Sigmoid colon (tissue), 7 donors: Measurements from ENCODE around the gene ELF1. TPM values are rescaled to one million over a fixed set of nuclear protein-coding genes. Genes with fewer than 3 reads are reported as not detected.

Source experiments
- DNase-seq: peaks from one replicate; pipeline ENCODE4 v3.0.0-alpha.2; 2019
- H3K27ac ChIP-seq, 4 donors: fragments of 200-600 bp; sonication (generic); one replicate each; pipeline ENCODE4 v1.5.1; 2016 to 2019; ENCODE audit warnings: mild to moderate bottlenecking in 1 of 4
- H3K27me3 ChIP-seq, 3 donors: fragments of 200-600 bp; sonication (generic); one replicate each; pipeline ENCODE4 v1.5.1; 2019; ENCODE audit warnings: mild to moderate bottlenecking in 1 of 3
- H3K36me3 ChIP-seq, 4 donors: fragments of 200-600 bp; sonication (generic); one replicate each; pipeline ENCODE4 v1.5.1; 2016 to 2019
- H3K4me1 ChIP-seq, 4 donors: fragments of 200-600 bp; sonication (generic); one replicate each; pipeline ENCODE4 v1.5.1; 2017 to 2019
- H3K4me3 ChIP-seq, 4 donors: fragments of 200-600 bp; sonication (generic); one replicate each; pipeline ENCODE4 v1.5.1; 2017 to 2019; ENCODE audit warnings: mild to moderate bottlenecking in 2 of 4, moderate library complexity in 1 of 4
- H3K9me3 ChIP-seq, 4 donors: fragments of 200-600 bp in 3 of 4; sonication (generic) in 3 of 4; one replicate each; pipeline versions ENCODE4 v1.5.1 to v1.6.1; 2013 to 2019
- CTCF ChIP-seq, 4 experiments: fragments of 450-650 bp in 3 of 4; fragments of 200-600 bp in 1 of 4; IDR thresholded peaks; one replicate each; pipeline ENCODE4 v1.5.1; 2016 to 2019; ENCODE audit warnings: antibody characterized with exemption in 4 of 4, mild to moderate bottlenecking in 3 of 4, moderate library complexity in 2 of 4
- EP300 ChIP-seq, 4 donors: sonication (generic); formaldehyde crosslinking; IDR thresholded peaks; one replicate each; pipeline ENCODE4 v1.6.1; 2017; ENCODE audit warnings: antibody characterized with exemption in 4 of 4
- POLR2A ChIP-seq, 2 donors: fragments of 450-650 bp; IDR thresholded peaks; one replicate each; pipeline ENCODE4 v1.6.1; 2016; ENCODE audit warnings: antibody characterized with exemption in 2 of 2, mild to moderate bottlenecking in 2 of 2, moderate library complexity in 2 of 2
- POLR2AphosphoS5 ChIP-seq, 4 donors: sonication (generic); formaldehyde crosslinking; IDR thresholded peaks; one replicate each; pipeline ENCODE4 v1.6.1; 2017; ENCODE audit warnings: antibody characterized with exemption in 4 of 4
- WGBS, 2 donors: extraction: QIAGEN DNeasy Blood & Tissue Kit; methylation state at CpG; one replicate each; pipeline ENCODE4 v1.1.7; 2013; 5-methylcytosine and 5-hydroxymethylcytosine counted together
- intact Hi-C: fragments of 100-400 bp; cut with DNase I; formaldehyde crosslinking; loops from one replicate; pipeline ENCODE4 v1.15.1; 2023
- polyA plus RNA-seq, 3 donors: library from polyadenylated mRNA; stranded (reverse); fragments of 200-250 nt; gene quantifications; one replicate each; pipeline ENCODE4 v1.2.3, GENCODE V29; 2013
- total RNA-seq, 4 donors: library from RNA; depleted of rRNA; stranded (reverse); fragments of >200 nt; gene quantifications; one replicate each; pipeline ENCODE4 v1.1.0, GENCODE V29; 2016
- donor health status: healthy with polysubstance abuse.
- donor health status: Bipolar disorder and iron deficiency.
- donor health status: healthy.

ELF1 gene
- total and polyA plus RNA-seq, 7 donors: 31.8 to 68.5 (median 47.4) TPM

- no peak for DNase-seq
- no peak overlapping the region for H3K27ac ChIP-seq
- H3K4me3 ChIP-seq: no peak overlapping the region
- intact Hi-C loops: no loop called here
- H3K9me3 ChIP-seq: no peaks in the 10 kb centered on the region
- no peaks in the 10 kb centered on the region for H3K36me3 ChIP-seq
- TF ChIP-seq EP300 (IDR thresholded peaks at IDR 0.05) (no peak), POLR2AphosphoS5 (IDR thresholded peaks at IDR 0.05) (no peak), CTCF (IDR thresholded peaks at IDR 0.05) (no peak), POLR2A (IDR thresholded peaks at IDR 0.05) (no peak)
- 77 to 84% methylated on average over 4 of the region's 4 CpGs for WGBS, 2 donors
- H3K4me1 ChIP-seq: peaks cover 0 to 94% (median 55%) of the 10 kb centered on the region in 4 donors
- no peaks in the 10 kb centered on the region for H3K27me3 ChIP-seq
Observed at GRCh38 chr13:40971321-40971720, 47.8 kb downstream of the ELF1 start.

- H3K4me1 ChIP-seq: peaks cover 0 to 89% (median 52%) of the 10 kb centered on the region in 4 donors
Observed at GRCh38 chr13:40970803-40971202, 48.3 kb downstream of the ELF1 start.

GRCh38 chr13:40969169-40969901 lies 49.8 kb downstream of the ELF1 start:
- intact Hi-C loops: no loop called here
- Histone ChIP-seq H3K4me3 (no peak overlapping the region), H3K36me3 (no peaks in the 10 kb centered on the region), H3K4me1 (peaks cover 0 to 85% (median 44%) of the 10 kb centered on the region in 4 donors), H3K27ac (no peak overlapping the region), H3K9me3 (no peaks in the 10 kb centered on the region), H3K27me3 (no peaks in the 10 kb centered on the region)
- 53 to 55% methylated on average over 4 of the region's 4 CpGs for WGBS, 2 donors
- DNase-seq: no peak
- no peak for TF ChIP-seq EP300 (IDR thresholded peaks at IDR 0.05)
- TF ChIP-seq CTCF (IDR thresholded peaks at IDR 0.05): no peak
- TF ChIP-seq POLR2AphosphoS5 (IDR thresholded peaks at IDR 0.05): no peak
- TF ChIP-seq POLR2A (IDR thresholded peaks at IDR 0.05): no peak

More at GRCh38 chr13:40970803-40971202, 48.3 kb downstream of the ELF1 start:
- intact Hi-C loops: no loop called here
- Histone ChIP-seq H3K27ac (no peak overlapping the region), H3K27me3 (no peaks in the 10 kb centered on the region), H3K4me3 (no peak overlapping the region), H3K36me3 (no peaks in the 10 kb centered on the region), H3K9me3 (no peaks in the 10 kb centered on the region)
- DNase-seq: no peak
- TF ChIP-seq EP300 (IDR thresholded peaks at IDR 0.05) (no peak), CTCF (IDR thresholded peaks at IDR 0.05) (no peak), POLR2A (IDR thresholded peaks at IDR 0.05) (no peak), POLR2AphosphoS5 (IDR thresholded peaks at IDR 0.05) (no peak)
- WGBS, 2 donors: 74 to 76% methylated on average over 4 of the region's 4 CpGs

GRCh38 chr13:40968416-40969000 lies 50.6 kb downstream of the ELF1 start:
- no peak for DNase-seq
- no peaks in the 10 kb centered on the region for H3K36me3 ChIP-seq
- intact Hi-C loops: no loop called here
- H3K4me1 ChIP-seq: peaks cover 0 to 84% (median 43%) of the 10 kb centered on the region in 4 donors
- no peak overlapping the region for H3K27ac ChIP-seq
- no peaks in the 10 kb centered on the region for H3K27me3 ChIP-seq
- H3K4me3 ChIP-seq: no peak overlapping the region
- TF ChIP-seq POLR2A (IDR thresholded peaks at IDR 0.05) (no peak), POLR2AphosphoS5 (IDR thresholded peaks at IDR 0.05) (no peak), EP300 (IDR thresholded peaks at IDR 0.05) (no peak), CTCF (IDR thresholded peaks at IDR 0.05) (no peak)
- no peaks in the 10 kb centered on the region for H3K9me3 ChIP-seq
- WGBS, 2 donors: 45 to 57% methylated on average over 2 of the region's 2 CpGs
